Panc1 (cell line): ENCODE measurements around the gene HYAL3.

Source experiments
- CTCF ChIP-seq: fragments of 450-650 bp; IDR thresholded peaks from 2 replicates; pipeline ENCODE4 v1.5.1; 2017; ENCODE audit warnings: mild to moderate bottlenecking
- REST ChIP-seq, 2 experiments: IDR thresholded peaks; 2 replicates each; pipeline ENCODE4 v1.6.1; 2011 to 2012; ENCODE audit warnings: low read depth in 2 of 2, control low read depth in 1 of 2, low read length in 1 of 2, mild to moderate bottlenecking in 1 of 2, moderate library complexity in 1 of 2; ENCODE audit not compliant: insufficient read depth in 1 of 2
- TCF7L2 ChIP-seq: IDR thresholded peaks from 2 replicates; pipeline ENCODE4 v1.6.1; 2011; ENCODE audit warnings: mild to moderate bottlenecking, low read depth, low read length, inconsistent platforms

- no peak for TF ChIP-seq REST (IDR thresholded peaks at IDR 0.05; ENCODE audit: insufficient read depth in 1 of 2, low read depth in 2 of 2, low read length in 1 of 2)
- no peak for TF ChIP-seq CTCF
- TF ChIP-seq TCF7L2, result no peak
Measured at GRCh38 chr3:50341537-50341936, 42.3 kb upstream of the HYAL3 start.
